ENCODE results near the gene LCE1C. TPM values are rescaled to one million over a fixed set of nuclear protein-coding genes. Genes with fewer than 3 reads are reported as not detected.

Gene LCE1C
- total RNA-seq, 1 donor = not detected

GRCh38 chr1:152761609-152762213 is 44.7 kb downstream of the LCE1C start:
- TF ChIP-seq, protein P1, sequence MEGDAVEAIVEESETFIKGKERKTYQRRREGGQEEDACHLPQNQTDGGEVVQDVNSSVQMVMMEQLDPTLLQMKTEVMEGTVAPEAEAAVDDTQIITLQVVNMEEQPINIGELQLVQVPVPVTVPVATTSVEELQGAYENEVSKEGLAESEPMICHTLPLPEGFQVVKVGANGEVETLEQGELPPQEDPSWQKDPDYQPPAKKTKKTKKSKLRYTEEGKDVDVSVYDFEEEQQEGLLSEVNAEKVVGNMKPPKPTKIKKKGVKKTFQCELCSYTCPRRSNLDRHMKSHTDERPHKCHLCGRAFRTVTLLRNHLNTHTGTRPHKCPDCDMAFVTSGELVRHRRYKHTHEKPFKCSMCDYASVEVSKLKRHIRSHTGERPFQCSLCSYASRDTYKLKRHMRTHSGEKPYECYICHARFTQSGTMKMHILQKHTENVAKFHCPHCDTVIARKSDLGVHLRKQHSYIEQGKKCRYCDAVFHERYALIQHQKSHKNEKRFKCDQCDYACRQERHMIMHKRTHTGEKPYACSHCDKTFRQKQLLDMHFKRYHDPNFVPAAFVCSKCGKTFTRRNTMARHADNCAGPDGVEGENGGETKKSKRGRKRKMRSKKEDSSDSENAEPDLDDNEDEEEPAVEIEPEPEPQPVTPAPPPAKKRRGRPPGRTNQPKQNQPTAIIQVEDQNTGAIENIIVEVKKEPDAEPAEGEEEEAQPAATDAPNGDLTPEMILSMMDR (IDR thresholded peaks at IDR 0.05; ENCODE audit: insufficient read depth, low read length) = no peak
- H3K4me3 ChIP-seq (ENCODE audit: low read depth, low read length) = no peak overlapping the region
- DNase-seq (ENCODE audit: low read depth) = no peak

- DNase-seq (ENCODE audit: low read depth) = no peak
- H3K4me3 ChIP-seq (ENCODE audit: low read depth, low read length) = no peak overlapping the region
- TF ChIP-seq, protein P1 (IDR thresholded peaks at IDR 0.05; ENCODE audit: insufficient read depth, low read length) = no peak
Observed at GRCh38 chr1:152760551-152761190, 45.8 kb downstream of the LCE1C start.

- TF ChIP-seq, protein P1 (IDR thresholded peaks at IDR 0.05; ENCODE audit: insufficient read depth, low read length) = no peak
- H3K4me3 ChIP-seq (ENCODE audit: low read depth, low read length) = no peak overlapping the region
- no peak for DNase-seq (ENCODE audit: low read depth)
Observed at GRCh38 chr1:152759453-152760173, 46.8 kb downstream of the LCE1C start.

DNA sequence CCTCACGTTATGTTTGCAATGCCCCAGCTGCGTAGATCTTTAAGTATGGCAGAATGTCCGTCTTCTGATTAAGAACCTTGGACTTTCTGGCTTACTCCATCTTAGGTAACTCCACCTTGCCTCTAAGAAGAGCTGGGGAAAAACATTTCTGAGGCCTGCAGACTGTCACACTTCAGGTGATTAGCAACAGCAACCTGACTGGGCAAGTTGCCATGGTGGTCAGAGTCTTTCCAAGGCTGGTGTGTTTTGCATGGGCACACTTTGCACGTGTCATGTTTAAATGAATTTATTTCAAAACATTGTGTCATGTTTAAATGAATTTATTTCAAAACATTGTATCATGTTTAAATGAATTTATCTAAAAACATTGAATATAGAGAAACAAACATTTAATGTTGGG is 47.8 kb downstream of the LCE1C start:
- TF ChIP-seq, protein P1 (IDR thresholded peaks at IDR 0.05; ENCODE audit: insufficient read depth, low read length) = no peak
- no peak overlapping the region for H3K4me3 ChIP-seq (ENCODE audit: low read depth, low read length)
- no peak for DNase-seq (ENCODE audit: low read depth)

GRCh38 chr1:152757747-152758146 is 48.7 kb downstream of the LCE1C start, which contains the start of gene KPRP:
Gene KPRP, plus strand, starts transcription at chr1:152758025. Its CDS starts 1,564 bp downstream, at chr1:152759589.
- H3K4me3 ChIP-seq (ENCODE audit: low read depth, low read length) = no peak within 1 kb of the TSS
- TF ChIP-seq, protein P1 (IDR thresholded peaks at IDR 0.05; ENCODE audit: insufficient read depth, low read length) = no peak
- DNase-seq (ENCODE audit: low read depth) = no peak

DNA sequence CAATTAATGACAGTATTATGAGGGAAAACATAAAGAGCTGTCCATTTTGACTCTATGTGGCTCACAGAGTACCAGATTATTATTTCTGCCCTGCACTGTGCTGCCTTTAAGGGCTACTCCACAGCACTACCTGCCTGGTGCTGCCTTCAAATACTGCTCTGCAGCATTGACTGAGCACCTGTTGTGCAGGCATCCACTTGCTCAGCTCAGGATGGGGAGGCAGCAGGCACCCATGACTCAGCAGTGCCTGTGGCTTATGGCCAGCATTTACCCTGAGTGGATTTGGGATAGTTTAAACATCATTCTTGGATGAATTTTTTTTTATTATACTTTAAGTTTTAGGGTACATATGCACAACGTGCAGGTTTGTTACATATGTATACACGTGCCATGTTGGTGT is 49.6 kb downstream of the LCE1C start:
- TF ChIP-seq, protein P1 (IDR thresholded peaks at IDR 0.05; ENCODE audit: insufficient read depth, low read length) = no peak
- H3K4me3 ChIP-seq (ENCODE audit: low read depth, low read length) = no peak overlapping the region
- no peak for DNase-seq (ENCODE audit: low read depth)

Other genes starting within 250 kb of the LCE1C start
- not detected in 2 replicates for gene LCE3E, start 239.9 kb downstream of the LCE1C start, total RNA-seq (ENCODE audit: low replicate concordance)
- gene LCE3D, start 226.1 kb downstream of the LCE1C start, total RNA-seq (ENCODE audit: low replicate concordance) = not detected in 2 replicates
- not detected in 2 replicates for gene LCE3C, start 206.4 kb downstream of the LCE1C start, total RNA-seq (ENCODE audit: low replicate concordance)
- not detected in 2 replicates for gene LCE3B, start 192.8 kb downstream of the LCE1C start, total RNA-seq (ENCODE audit: low replicate concordance)
- gene LCE3A, start 183.5 kb downstream of the LCE1C start, total RNA-seq (ENCODE audit: low replicate concordance) = not detected in 2 replicates
- not detected in 2 replicates for gene LCE2D, start 143.3 kb downstream of the LCE1C start, total RNA-seq (ENCODE audit: low replicate concordance)
- not detected in 2 replicates for gene LCE2C, start 131.4 kb downstream of the LCE1C start, total RNA-seq (ENCODE audit: low replicate concordance)
- gene LCE2B, start 120.5 kb downstream of the LCE1C start, total RNA-seq (ENCODE audit: low replicate concordance) = not detected in 2 replicates
- gene LCE2A, start 108.3 kb downstream of the LCE1C start, total RNA-seq (ENCODE audit: low replicate concordance) = not detected in 2 replicates
- not detected in 2 replicates for gene LCE4A, start 98.5 kb downstream of the LCE1C start, total RNA-seq (ENCODE audit: low replicate concordance)
- not detected in 2 replicates for gene KPRP, start 48.6 kb downstream of the LCE1C start, total RNA-seq (ENCODE audit: low replicate concordance)
- not detected in 2 replicates for gene LCE1F, start 31.5 kb downstream of the LCE1C start, total RNA-seq (ENCODE audit: low replicate concordance)
- gene LCE1E, start 20.4 kb downstream of the LCE1C start, total RNA-seq (ENCODE audit: low replicate concordance) = not detected in 2 replicates
- gene LCE1D, start 9.9 kb downstream of the LCE1C start, total RNA-seq (ENCODE audit: low replicate concordance) = not detected in 2 replicates
- gene LCE1B, start 5.3 kb upstream of the LCE1C start, total RNA-seq (ENCODE audit: low replicate concordance) = not detected in 2 replicates
- not detected in 2 replicates for gene LCE1A, start 20.8 kb upstream of the LCE1C start, total RNA-seq (ENCODE audit: low replicate concordance)
- gene LCE6A, start 36.2 kb upstream of the LCE1C start, total RNA-seq (ENCODE audit: low replicate concordance) = not detected in 2 replicates
- not detected in 2 replicates for gene LCE7A, start 53.3 kb upstream of the LCE1C start, total RNA-seq (ENCODE audit: low replicate concordance)
- not detected in 2 replicates for gene SMCP, start 71.7 kb upstream of the LCE1C start, total RNA-seq (ENCODE audit: low replicate concordance)
- not detected in 2 replicates for gene IVL, start 101.9 kb upstream of the LCE1C start, total RNA-seq (ENCODE audit: low replicate concordance)
- gene SPRR5, start 140.6 kb upstream of the LCE1C start, total RNA-seq (ENCODE audit: low replicate concordance) = not detected in 2 replicates
- not detected in 2 replicates for gene SPRR4, start 164.0 kb upstream of the LCE1C start, total RNA-seq (ENCODE audit: low replicate concordance)
- not detected in 2 replicates for gene SPRR1A, start 177.4 kb upstream of the LCE1C start, total RNA-seq (ENCODE audit: low replicate concordance)
- not detected in 2 replicates for gene SPRR3, start 195.1 kb upstream of the LCE1C start, total RNA-seq (ENCODE audit: low replicate concordance)
- not detected in 2 replicates for gene SPRR1B, start 224.6 kb upstream of the LCE1C start, total RNA-seq (ENCODE audit: low replicate concordance)
- not detected in 2 replicates for gene SPRR2D, start 234.5 kb upstream of the LCE1C start, total RNA-seq (ENCODE audit: low replicate concordance)

Data from fibroblast of the aortic adventitia (primary cell).